BJ (cell line): ENCODE measurements around the gene NPBWR2. TPM values are rescaled to one million over a fixed set of nuclear protein-coding genes. Genes with fewer than 3 reads are reported as not detected.

Source experiments
- CTCF ChIA-PET: fragments of 350-600 bp; formaldehyde crosslinking; extraction: SDS; loops from one replicate; lab custom pipeline; 2021; ENCODE audit warnings: antibody characterized with exemption, inconsistent platforms; lab: Yijun Ruan, JAX
- POLR2A ChIA-PET: fragments of 300-600 bp; sonication (Branson Sonifier 250); formaldehyde crosslinking; extraction: SDS; loops from one replicate; lab custom pipeline; 2021; ENCODE audit warnings: antibody characterized with exemption; lab: Charles Lee
- DNase-seq: peaks from one replicate; pipeline ENCODE4 v3.0.0-alpha.2; 2011; ENCODE audit warnings: low read depth
- H3K27me3 ChIP-seq: 2 replicates; pipeline ENCODE4 v1.6.0; 2011; ENCODE audit warnings: low read length; ENCODE audit not compliant: control insufficient read depth, insufficient read depth
- H3K36me3 ChIP-seq: 2 replicates; pipeline ENCODE4 v1.5.1; 2011; ENCODE audit warnings: low read length; ENCODE audit not compliant: control insufficient read depth, insufficient read depth
- H3K4me3 ChIP-seq: 2 replicates; pipeline ENCODE4 v1.5.1; 2011; ENCODE audit warnings: low read depth, mild to moderate bottlenecking, control low read depth, low read length
- polyA plus RNA-seq: library from polyadenylated mRNA; depleted of rRNA; stranded (reverse); fragments of >200 nt; gene quantifications from 2 replicates; pipeline ENCODE4 v1.2.3, GENCODE V29; 2011
- TF ChIP-seq, protein P1 (sequence below): IDR thresholded peaks from 2 replicates; pipeline ENCODE4 v1.5.1; 2011; ENCODE audit warnings: low read depth, mild to moderate bottlenecking, control low read depth, inconsistent platforms, low read length, moderate library complexity; ENCODE audit not compliant: insufficient read depth

Gene NPBWR2
- polyA plus RNA-seq, 1 experiment: not detected

- Histone ChIP-seq H3K4me3 (no peak overlapping the region), H3K36me3 (peaks cover 5% of the 10 kb centered on the region), H3K27me3 (peaks cover 2% of the 10 kb centered on the region; the same call in 1 of the 2 replicates)
- DNase-seq: no peak
- ChIA-PET POLR2A (no interaction called here), CTCF (interaction anchor here (1.8 to 4.3 kb wide), 2 partner anchors 8 to 38 kb away, joined by 6 to 31 read pairs; no protein-coding TSS in a partner anchor)
- TF ChIP-seq, protein P1, sequence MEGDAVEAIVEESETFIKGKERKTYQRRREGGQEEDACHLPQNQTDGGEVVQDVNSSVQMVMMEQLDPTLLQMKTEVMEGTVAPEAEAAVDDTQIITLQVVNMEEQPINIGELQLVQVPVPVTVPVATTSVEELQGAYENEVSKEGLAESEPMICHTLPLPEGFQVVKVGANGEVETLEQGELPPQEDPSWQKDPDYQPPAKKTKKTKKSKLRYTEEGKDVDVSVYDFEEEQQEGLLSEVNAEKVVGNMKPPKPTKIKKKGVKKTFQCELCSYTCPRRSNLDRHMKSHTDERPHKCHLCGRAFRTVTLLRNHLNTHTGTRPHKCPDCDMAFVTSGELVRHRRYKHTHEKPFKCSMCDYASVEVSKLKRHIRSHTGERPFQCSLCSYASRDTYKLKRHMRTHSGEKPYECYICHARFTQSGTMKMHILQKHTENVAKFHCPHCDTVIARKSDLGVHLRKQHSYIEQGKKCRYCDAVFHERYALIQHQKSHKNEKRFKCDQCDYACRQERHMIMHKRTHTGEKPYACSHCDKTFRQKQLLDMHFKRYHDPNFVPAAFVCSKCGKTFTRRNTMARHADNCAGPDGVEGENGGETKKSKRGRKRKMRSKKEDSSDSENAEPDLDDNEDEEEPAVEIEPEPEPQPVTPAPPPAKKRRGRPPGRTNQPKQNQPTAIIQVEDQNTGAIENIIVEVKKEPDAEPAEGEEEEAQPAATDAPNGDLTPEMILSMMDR: no peak
Measured at GRCh38 chr20:64077541-64077875, 29.9 kb downstream of the NPBWR2 start.

DNA sequence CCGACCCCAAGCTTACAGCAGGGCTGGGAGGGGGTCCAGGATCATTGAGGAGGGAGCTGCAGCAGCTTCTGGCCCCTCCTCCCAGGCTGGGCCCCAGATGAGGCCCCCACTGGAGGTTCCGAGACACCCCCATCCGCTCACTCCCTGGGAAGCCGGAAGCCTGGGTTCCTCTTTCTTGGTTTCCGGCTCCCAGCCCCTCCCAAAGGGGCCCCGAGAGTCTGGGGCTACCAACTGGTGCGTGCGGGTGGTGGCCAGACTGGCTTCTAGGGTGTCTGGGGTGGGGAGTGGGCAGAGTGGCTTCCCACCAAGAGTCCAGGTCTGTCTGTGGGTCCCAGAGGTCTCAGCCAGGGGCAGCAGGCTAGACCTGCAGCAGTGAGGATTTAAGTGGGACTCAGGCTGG lies 30.3 kb downstream of the NPBWR2 start:
- TF ChIP-seq, protein P1: no peak
- peaks cover 2% of the 10 kb centered on the region; the same call in 1 of the 2 replicates for H3K27me3 ChIP-seq
- ChIA-PET CTCF (interaction anchor here (1.8 kb wide), 1 partner anchor 38 kb away, joined by 6 read pairs; no protein-coding TSS in a partner anchor), POLR2A (no interaction called here)
- no peak overlapping the region for H3K4me3 ChIP-seq
- DNase-seq: no peak
- H3K36me3 ChIP-seq: peaks cover 8% of the 10 kb centered on the region

DNA sequence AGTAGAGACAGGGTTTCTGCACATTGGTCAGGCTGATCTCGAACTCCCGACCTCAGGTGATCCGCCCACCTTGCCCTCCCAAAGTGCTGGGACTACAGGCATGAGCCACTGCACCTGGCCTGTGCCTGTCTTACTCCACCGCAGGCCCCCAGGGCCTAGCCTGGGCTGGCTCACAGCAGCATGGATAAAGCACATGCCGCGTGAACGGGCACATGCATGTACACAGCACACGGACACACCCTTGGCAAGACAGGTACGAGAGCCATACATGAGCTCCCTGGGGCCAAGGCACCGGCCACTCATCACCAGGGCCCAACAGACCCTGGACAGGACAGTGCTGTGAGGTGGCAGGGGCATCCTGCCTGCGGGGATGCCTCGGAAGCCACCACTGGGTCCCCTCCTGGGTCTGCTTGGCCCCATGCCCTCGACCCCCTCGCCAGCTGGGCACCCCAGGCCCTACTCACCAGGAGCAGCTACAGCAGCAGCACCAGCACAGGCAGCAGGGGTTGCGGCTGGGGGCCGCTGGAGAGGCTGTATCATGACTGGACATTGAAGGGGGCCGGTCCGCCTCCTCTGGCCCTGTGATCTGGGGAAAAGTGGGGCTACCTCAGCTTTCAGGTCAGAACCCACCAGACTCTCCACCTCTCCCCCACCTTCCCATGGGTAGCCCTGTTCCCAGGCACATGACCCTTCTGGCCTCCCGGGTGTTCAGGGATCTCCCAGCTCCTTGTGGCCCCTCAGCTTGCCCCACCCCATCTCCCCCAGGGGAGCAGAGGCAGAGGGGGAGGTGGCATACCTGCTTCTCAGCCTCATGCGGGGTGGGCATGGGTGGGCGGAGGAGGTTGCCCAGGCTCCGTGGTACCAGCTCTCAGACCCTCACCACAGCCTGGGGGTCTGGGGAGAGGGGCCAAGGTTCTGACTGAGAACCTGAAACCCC lies 31.0 kb downstream of the NPBWR2 start:
- no peaks in the 10 kb centered on the region for H3K27me3 ChIP-seq
- ChIA-PET POLR2A (no interaction called here), CTCF (interaction anchor here (1.5 to 1.8 kb wide), 2 partner anchors 10 to 37 kb away, joined by 5 to 6 read pairs; no protein-coding TSS in a partner anchor)
- H3K36me3 ChIP-seq: peaks cover 11% of the 10 kb centered on the region
- no peak for DNase-seq
- TF ChIP-seq, protein P1: no peak
- no peak overlapping the region for H3K4me3 ChIP-seq

- CTCF ChIA-PET: interaction anchor here (1.5 to 1.8 kb wide), 2 partner anchors 9 to 36 kb away, joined by 5 to 6 read pairs; no protein-coding TSS in a partner anchor
- Histone ChIP-seq H3K36me3 (peaks cover 11% of the 10 kb centered on the region), H3K4me3 (no peak overlapping the region), H3K27me3 (no peaks in the 10 kb centered on the region)
- TF ChIP-seq, protein P1: no peak
- POLR2A ChIA-PET: interaction anchor here (0.5 kb wide), 1 partner anchor 840 kb away, joined by 5 read pairs; the partner anchor contains the start of gene BIRC7
- no peak for DNase-seq
Measured at GRCh38 chr20:64075556-64075955, 31.8 kb downstream of the NPBWR2 start.

DNA sequence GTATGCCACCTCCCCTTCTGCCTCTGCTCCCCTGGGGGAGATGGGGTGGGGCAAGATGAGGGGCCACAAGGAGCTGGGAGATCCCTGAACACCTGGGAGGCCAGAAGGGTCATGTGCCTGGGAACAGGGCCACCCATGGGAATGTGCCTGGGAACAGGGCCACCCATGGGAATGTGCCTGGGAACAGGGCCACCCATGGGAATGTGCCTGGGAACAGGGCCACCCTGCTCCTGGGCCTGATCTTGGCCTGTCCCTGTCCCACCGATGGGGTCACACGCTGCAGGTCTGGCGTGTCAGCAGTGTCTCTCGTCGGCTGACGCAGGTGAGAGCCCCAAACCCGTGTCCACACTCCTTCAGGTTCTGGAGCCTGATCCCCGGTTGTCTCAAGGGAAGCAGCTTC lies 32.4 kb downstream of the NPBWR2 start:
- TF ChIP-seq, protein P1: no peak
- DNase-seq: no peak
- Histone ChIP-seq H3K4me3 (no peak overlapping the region), H3K36me3 (peaks cover 11% of the 10 kb centered on the region), H3K27me3 (no peaks in the 10 kb centered on the region)
- POLR2A ChIA-PET: interaction anchor here (0.5 kb wide), 1 partner anchor 839 kb away, joined by 5 read pairs; the partner anchor contains the start of gene BIRC7
- CTCF ChIA-PET: interaction anchor here (1.5 kb wide), 1 partner anchor 8 kb away, joined by 5 read pairs; no protein-coding TSS in a partner anchor
